GM19328 (cell line): ENCODE measurements around the gene CCDC38.
"Not testable (repeated sequence)": the region's sequence is repeated elsewhere in the genome, so short reads cannot be mapped to it uniquely, and the experiment has no call there.

Experiments used
- ATAC-seq: cut with Tn5 transposase; IDR thresholded peaks from one replicate; pipeline ENCODE4 v1.9.1; 2021; ENCODE audit warnings: mild to moderate bottlenecking, moderate library complexity; ENCODE audit not compliant: unreplicated experiment

The CCDC38 gene

GRCh38 chr12:95942524-95943329 lies at the start of gene CCDC38:
Gene CCDC38, minus strand, starts transcription at chr12:95942614. Its CDS starts 6,105 bp downstream, at chr12:95936509.
- peak; percentile 97 for ATAC-seq

GRCh38 chr12:95990136-95990535 lies 47.7 kb upstream of the CCDC38 start:
- ATAC-seq: no peak

DNA sequence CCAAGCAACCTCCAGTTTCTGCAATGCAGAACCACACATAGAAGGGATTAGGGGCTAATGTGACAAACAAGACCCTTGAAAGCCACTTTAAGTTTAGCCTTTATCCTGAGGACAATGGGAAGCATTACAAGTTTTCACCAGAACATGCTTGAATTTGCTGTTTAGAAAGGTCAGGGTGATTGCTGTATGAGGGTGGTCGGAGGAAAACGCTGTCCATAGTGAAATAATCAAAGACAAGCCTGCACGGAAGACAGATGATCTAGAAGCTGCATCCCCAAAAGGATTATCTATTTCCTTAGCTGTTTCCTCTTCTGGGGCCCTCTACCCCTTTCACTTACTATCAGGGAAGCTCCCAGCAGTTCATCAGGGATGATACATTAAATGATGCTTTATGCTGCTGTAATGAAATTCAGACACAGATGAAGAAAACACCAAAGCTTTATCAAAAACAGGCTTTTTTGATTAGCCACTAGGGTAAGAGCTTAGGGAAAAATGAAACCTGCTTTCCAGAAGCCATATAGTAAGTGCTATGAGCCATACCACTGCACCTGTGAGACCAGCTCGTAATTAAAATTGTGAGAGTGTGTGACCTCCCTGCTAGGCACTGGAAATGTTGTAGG lies 47.2 kb upstream of the CCDC38 start:
- ATAC-seq: no peak

- ATAC-seq: no peak
Observed at GRCh38 chr12:95988506-95989275, 46.3 kb upstream of the CCDC38 start.

- ATAC-seq: no peak
Observed at GRCh38 chr12:95986635-95987570, 44.5 kb upstream of the CCDC38 start.

- ATAC-seq: no peak
Observed at GRCh38 chr12:95984682-95985081, 42.3 kb upstream of the CCDC38 start.

DNA sequence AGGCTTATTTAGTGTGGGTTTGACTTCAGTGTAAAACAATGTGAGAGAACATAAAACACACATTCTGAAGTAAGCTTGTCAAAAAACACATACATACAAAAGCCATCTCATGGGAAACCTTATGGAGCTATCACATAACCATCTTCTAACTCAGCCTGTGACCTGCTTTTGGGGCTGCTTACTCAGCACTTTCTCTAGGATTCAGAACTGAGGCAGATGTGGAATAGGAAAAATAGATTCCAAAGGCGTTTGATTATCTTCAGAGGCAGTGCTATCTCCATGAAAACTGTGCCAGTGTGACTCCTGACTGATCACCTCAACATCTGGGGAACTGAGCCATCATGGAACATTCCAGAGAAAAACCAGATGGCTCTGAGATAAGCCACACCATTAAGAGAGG lies 40.2 kb upstream of the CCDC38 start:
- no peak for ATAC-seq

GRCh38 chr12:95980437-95980836 lies 38.0 kb upstream of the CCDC38 start:
- ATAC-seq: no peak

DNA sequence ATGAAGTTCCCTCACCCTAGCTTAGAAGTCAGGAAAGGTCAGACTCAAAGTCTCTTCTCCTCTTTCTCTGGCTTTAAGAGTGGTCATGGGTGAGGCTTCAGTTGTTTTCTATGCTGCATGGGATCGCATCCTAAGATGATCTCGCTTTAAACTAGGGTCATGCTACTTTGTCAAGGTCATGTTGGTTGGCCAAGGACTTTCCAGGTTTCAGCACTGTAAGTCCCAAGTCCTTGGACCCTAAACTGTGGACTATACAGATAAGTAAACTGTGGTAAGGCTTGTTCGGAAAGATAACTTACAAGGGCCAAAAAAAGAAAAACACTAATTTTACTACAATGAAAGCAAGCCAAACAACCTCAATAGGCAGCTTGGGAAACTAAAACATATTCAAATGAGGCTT lies 36.4 kb upstream of the CCDC38 start:
- ATAC-seq: no peak

GRCh38 chr12:95978351-95978750 lies 35.9 kb upstream of the CCDC38 start:
- no peak for ATAC-seq

GRCh38 chr12:95977764-95978305 lies 35.4 kb upstream of the CCDC38 start:
- ATAC-seq: no peak

DNA sequence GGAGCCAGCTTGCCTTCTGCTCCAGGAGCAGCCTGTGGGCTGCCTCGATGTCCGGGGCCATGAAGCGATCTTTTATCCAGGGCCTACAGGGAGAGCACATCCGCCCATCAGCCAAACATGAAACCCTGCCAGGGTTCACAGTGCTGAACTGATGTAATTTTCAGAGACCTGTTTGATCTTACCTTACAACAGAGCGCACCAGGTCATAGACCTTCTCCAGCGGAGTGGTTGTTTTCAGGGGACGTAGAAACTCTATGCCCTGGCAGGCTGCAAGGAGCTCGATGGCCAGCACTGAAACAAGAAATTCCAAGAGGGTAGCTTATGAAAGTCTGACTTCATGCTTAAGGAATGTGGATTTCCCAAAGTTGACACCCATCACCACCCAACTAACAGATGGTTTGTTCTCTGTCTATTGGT lies 34.0 kb upstream of the CCDC38 start:
- ATAC-seq: no peak

GRCh38 chr12:95975491-95975890 lies 33.1 kb upstream of the CCDC38 start:
- ATAC-seq: no peak

DNA sequence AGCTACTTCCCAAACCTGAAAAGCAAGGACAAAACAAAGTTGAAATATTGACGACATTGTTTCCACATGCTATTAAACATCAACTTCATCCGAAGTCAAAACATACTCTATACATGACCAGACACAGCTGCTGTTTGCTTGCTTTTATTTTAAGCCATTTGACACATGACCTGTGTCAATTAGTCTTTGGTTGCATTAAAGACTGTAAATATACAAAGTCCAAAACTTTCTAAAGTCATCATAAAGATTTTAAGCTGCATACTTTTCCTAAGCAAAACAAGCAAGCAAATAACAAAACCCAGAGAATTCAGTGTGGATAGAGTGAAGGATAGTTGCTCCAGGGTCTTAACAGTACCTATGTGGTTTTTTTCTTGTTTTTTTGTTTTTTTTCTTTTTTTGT lies 31.9 kb upstream of the CCDC38 start:
- ATAC-seq: no peak

DNA sequence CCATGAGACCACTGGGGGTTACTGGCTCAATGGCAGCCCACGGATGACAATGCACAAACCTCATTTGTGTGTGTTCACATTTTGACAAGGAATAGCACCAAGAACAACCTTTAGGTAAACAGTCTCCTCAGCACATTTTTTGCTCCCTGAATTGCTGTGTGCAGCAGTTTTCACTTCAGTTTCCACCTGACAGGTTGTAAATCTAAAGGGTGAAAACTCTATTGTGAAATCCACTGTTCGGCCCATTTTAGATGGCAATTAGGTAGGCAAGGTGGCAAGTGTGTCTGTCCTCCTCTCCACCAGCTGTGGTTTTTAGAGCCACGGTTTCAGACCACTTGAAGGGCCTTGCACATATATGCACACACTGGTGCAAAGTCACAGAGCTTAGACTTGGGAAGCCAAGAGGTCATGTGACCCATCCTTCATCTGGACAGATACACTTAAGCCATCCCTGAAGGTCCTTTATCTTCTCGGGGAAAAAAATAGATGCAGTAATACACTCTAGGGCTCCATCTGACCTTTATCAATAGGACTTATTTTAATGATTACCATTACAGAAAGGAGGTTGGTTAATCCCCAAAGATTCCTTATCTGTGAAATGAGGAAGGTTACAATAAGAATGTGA lies 30.5 kb upstream of the CCDC38 start:
- ATAC-seq: no peak

DNA sequence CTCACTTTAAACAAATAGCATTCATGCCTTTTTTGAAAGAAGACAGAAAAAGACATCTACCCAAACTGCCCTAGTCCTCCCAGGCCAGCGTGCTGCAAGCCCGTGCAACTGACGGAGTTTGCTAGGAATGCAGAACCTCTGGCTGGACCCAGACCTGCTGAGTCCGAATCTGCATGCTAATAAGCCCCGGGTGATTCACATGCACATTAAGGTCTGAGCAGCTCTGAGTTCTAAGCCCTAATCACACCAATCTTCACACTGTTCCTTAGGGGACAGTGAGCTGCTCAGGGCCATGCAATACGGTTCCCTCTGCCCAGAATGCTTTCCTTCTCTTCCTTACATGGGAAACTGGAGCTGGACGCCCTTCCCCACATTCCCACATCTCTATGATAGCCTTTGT lies 28.5 kb upstream of the CCDC38 start:
- ATAC-seq: no peak

DNA sequence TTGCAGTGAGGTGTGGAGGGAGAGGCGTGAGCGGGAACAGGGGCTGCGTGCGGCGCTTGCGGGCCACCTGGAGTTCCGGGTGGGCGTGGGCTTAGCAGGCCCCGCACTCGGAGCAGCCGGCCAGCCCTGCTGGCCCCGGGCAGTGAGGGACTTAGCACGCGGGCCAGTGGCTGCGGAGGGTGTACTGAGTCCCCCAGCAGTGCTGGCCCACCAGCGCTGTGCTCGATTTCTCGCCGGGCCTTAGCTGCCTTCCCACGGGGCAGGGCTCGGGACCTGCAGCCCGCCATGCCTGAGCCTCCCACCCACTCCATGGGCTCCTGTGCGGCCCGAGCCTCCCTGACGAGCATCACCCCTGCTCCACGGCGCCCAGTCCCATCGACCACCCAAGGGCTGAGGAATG lies 26.7 kb upstream of the CCDC38 start:
- not testable (repeated sequence) for ATAC-seq

- ATAC-seq: no peak
Observed at GRCh38 chr12:95967301-95967700, 24.9 kb upstream of the CCDC38 start.

GRCh38 chr12:95966287-95966870 lies 24.0 kb upstream of the CCDC38 start:
- ATAC-seq: no peak

- no peak for ATAC-seq
Observed at GRCh38 chr12:95963096-95963495, 20.7 kb upstream of the CCDC38 start.
